HG02588 (cell line): ENCODE data around the gene GUCY2C.

Experiments used
- ATAC-seq: cut with Tn5 transposase; IDR thresholded peaks from one replicate; pipeline ENCODE4 v1.9.1; 2021; ENCODE audit warnings: mild to moderate bottlenecking, moderate library complexity; ENCODE audit not compliant: unreplicated experiment

The GUCY2C gene

DNA sequence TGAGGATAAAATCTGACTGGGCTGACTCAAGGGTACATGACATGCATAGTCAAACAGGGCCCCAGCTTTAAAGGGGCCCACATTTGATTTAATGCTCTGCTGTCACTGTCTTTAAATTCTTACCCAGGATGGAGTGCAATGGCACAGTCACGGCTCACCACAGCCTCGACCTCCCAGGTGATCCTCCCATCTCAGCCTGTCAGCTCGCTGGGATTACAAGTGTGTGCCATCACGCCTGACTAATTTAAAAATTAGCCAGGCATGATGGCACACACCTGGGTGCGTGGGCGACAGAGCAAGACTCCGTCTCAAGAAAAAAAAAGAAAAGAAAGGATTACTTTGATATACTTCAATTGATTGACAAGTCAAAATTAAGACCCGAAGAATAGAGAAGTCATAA is 119.5 kb downstream of the GUCY2C start:
- no peak for ATAC-seq

DNA sequence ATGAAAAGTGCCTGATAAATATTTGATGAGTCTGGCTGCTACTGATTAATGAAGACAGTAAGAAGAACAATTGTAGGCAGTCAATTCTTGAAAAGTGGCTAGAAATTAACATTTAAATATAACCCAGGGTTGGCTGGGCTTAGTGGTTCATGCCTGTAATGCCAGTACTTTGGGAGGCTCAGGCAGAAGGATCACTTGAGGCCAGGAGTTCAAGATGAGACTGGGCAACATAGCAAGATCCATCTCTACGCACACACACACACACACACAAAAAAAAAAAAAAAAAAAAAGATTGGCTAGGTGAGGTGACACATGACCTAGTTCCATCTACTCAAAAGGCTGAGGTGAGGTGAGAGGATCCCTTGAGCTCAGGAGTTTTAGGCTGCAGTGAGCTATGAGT is 120.8 kb downstream of the GUCY2C start:
- ATAC-seq = no peak

DNA sequence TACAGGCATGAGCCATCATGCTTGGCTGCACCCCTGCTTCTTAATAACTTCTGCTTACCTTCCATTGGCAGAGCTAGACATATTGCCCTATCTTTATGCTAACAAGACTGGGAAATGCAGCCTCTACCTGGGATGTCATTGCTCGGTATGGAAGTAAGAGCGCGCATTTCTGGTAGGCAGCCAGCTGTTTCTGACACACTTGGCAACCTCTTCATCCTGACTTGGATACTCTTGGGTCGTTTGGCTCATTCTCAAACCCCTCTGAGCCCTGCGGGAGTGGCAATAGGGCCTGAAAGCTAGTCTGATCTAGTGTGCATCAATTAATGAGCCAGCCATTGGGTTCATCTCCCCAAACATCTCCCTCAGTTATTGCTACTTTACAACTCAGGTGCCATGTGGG is 123.3 kb downstream of the GUCY2C start:
- ATAC-seq = no peak

DNA sequence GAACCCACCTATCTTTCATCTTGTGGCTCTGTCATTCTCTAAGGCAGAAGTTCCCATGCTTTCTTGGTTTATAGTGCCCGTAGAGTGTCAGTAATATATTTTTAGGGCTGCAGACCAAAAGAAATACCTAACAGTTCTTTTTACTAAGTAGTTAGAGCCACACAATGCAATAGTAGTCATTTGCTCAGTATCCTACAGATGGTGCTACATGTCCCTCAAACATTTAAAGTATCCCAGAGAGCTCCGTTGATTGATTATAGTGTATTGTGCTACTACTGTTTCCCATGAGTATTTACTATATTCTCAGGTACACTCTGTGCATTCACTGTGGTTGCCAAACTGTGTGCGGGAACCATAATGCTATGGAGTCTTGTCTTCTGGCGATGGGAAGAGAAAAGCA is 124.0 kb downstream of the GUCY2C start:
- no peak for ATAC-seq

DNA sequence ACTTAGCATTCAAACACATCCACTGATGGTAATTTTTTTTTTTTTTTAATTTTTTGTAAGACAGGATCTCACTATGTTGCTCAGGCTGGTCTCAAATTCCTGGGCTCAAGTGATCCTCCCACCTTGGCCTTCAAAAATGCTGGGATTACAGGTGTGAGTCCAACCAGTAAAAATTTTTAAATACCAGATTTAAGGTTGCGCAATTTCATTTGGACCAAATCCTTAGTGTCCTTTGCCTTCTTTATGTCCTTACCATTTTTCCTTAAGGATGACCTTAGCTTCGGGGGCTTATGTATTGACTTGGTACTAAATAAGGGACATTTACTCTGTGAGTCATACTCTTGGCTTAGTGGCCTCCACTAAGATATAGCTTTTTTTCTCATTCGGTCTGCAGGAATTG is 124.6 kb downstream of the GUCY2C start:
- ATAC-seq = no peak

DNA sequence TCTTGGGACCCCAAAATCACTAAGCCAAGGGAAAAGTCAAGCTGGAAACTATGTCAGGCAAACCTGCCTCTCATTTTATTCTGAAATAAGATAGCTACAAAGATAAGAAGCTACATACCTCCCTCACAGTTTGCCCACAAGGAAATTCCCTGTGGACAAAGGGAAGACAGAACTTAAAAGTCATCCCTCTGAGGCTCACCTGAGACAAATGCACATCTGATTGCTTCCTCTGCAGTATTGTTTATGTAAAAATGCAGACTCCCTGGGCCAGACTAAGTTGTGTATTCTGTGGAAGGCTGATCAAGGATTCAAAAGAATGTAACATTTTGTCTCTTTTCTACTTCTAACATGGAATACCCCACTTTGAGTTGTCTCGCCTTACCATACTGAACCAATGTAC is 126.2 kb downstream of the GUCY2C start:
- ATAC-seq = no peak

DNA sequence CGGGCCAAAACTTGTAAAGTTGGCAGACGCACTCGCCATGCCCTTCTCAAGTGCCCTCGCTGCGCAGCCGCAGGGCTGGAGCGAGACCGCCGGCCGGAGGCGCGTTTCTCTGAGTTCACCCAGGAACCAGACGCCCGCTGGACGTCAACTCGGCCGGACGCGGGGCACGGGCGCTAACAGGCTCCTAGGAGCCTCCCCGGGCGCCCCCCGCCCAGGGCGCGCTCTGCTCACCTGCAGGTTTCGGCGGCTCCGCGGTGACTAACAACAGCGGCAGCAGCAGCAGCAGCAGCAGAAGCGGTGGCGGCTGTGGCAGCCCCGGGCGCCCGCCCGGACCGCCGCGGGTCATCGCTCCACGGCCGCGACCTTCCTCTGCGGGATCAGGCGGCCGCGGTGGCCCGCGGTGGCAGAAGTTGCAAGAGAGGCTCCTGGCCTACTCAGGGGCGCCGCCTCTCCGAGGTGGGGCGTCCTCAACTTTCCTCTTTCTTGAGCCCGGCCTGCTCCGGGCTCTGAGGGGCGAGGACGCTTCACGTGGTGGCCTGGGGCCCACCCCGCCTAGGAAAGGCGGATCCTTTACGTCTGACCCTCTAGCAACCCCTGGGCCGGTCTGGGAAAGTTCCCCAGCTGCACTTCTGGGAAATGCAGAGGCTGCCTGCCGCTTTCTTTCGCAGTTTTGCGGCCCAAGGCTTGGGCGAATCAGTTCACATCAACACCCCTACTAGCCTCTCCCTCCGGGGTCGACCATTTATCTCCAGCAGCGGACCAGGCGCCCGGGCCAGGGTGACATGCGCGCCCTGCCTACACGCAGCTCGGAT is 128.8 kb downstream of the GUCY2C start, which contains the start of gene PLBD1:
PLBD1 (minus strand) TSS at position 533 of the 812 bp plus-strand sequence; CDS start at position 346, 187 bp downstream.
- ATAC-seq = peak; percentile 56

DNA sequence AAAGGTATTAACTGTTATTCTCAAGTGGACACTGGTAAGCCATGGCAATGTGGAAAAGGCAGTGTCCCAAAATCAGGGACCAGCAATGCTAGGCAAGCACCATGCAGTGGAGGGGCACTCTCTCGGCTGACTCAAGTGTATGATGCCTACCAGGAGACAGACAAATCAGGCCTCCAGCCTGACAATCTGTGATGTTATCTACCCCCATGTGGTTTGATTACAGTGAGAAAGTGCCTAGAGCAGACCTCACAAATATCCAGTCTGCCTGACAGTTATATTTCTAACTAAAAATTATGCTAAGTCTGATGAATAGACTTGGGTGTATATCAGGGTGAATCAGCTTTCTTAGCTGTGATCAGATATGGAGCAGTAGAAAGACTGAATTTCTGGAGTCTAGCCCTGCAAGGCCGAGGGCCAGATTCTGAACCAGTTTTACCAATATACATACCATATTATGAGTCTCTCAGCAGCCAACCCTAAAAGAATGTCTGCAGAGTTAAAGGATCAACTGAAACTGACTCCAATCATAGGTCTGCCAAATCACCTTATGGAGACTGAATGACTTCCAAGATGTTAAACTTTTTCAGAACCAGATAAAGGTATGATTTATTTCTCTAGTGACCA is 132.0 kb downstream of the GUCY2C start:
- no peak for ATAC-seq

DNA sequence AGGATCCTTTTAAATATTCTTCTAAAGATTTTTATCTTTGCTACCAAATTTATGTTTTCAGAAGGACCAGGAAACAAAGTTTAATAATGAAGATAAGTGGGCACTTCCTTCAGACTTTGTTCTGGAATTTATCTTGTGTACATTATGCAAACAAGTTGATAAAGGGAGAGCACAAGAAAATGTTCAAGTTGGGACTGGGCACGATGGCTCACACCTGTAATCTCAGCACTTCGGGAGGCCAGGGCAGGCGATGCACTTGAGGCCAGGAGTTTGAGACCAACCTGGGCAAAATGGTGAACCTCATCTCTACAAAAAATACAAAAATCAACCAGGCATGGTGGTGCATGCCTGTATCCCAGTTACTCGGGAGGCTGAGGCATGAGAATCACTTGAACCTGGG is 133.4 kb downstream of the GUCY2C start:
- ATAC-seq = no peak
